Heart left ventricle (tissue), 16 donors: ENCODE results near the gene PLXNC1. TPM values are rescaled to one million over a fixed set of nuclear protein-coding genes. Genes with fewer than 3 reads are reported as not detected.

ENCODE experiments used
- ATAC-seq, 4 donors: fragments of 200-7000 bp; cut with Tn5 transposase; one replicate each; pipeline ENCODE4 v1.9.1; 2020 to 2022; ENCODE audit warnings: moderate library complexity in 4 of 4, mild to moderate bottlenecking in 3 of 4, moderate number of reproducible peaks in 1 of 4
- DNase-seq, 5 donors: peaks; one replicate each; pipeline ENCODE4 v3.0.0-alpha.2; 2020
- H3K27ac ChIP-seq, 12 donors: fragments of 200-600 bp; sonication (generic) in 4 of 12; one replicate each; pipeline versions ENCODE4 v1.5.0 to v1.8.0; 2016 to 2022; ENCODE audit warnings: mild to moderate bottlenecking in 2 of 12
- H3K27me3 ChIP-seq, 9 donors: fragments of 200-600 bp; sonication (generic) in 2 of 9; one replicate each; pipeline versions ENCODE4 v1.5.1 to v1.8.0; 2016 to 2022; ENCODE audit warnings: mild to moderate bottlenecking in 3 of 9
- H3K36me3 ChIP-seq, 9 donors: fragments of 200-600 bp; sonication (generic) in 2 of 9; one replicate each; pipeline versions ENCODE4 v1.5.0 to v1.8.0; 2018 to 2022; ENCODE audit warnings: mild to moderate bottlenecking in 2 of 9
- H3K4me1 ChIP-seq, 12 donors: fragments of 200-600 bp; sonication (generic) in 4 of 12; one replicate each; pipeline versions ENCODE4 v1.5.0 to v1.8.0; 2016 to 2022; ENCODE audit warnings: mild to moderate bottlenecking in 3 of 12
- H3K4me3 ChIP-seq, 12 donors: fragments of 200-600 bp; sonication (generic) in 4 of 12; one replicate each; pipeline versions ENCODE4 v1.5.0 to v1.8.0; 2017 to 2022; ENCODE audit warnings: mild to moderate bottlenecking in 9 of 12, moderate library complexity in 4 of 12
- H3K9me3 ChIP-seq, 12 donors: fragments of 200-600 bp; sonication (generic) in 4 of 12; one replicate each; pipeline versions ENCODE4 v1.5.0 to v1.8.0; 2016 to 2022; ENCODE audit warnings: mild to moderate bottlenecking in 1 of 12
- POLR2A ChIP-seq, 2 donors: fragments of 450-650 bp; IDR thresholded peaks; one replicate each; pipeline ENCODE4 v1.6.1; 2017; ENCODE audit warnings: antibody characterized with exemption in 2 of 2, mild to moderate bottlenecking in 2 of 2, moderate library complexity in 2 of 2
- WGBS, 4 donors: extraction: QIAGEN DNeasy Blood & Tissue Kit in 2 of 4; methylation state at CpG; one replicate each; pipeline versions ENCODE4 v1.1.5 to v1.1.7; 2013 to 2018; 5-methylcytosine and 5-hydroxymethylcytosine counted together
- intact Hi-C, 10 donors: fragments of 100-400 bp; cut with DNase I; formaldehyde crosslinking; loops; one replicate each; pipeline versions ENCODE4 v1.11.1 to v1.14.2; 2022
- polyA plus RNA-seq, 2 donors: library from polyadenylated mRNA; stranded (reverse); fragments of 200-250 nt; gene quantifications; one replicate each; pipeline ENCODE4 v1.2.3, GENCODE V29; 2013
- total RNA-seq, 9 donors: library from RNA; depleted of rRNA in 2 of 9; stranded (reverse); fragments of >200 nt in 2 of 9; fragmentation: NEBNext Ultra II Directional in 3 of 9; extraction: Animal tissue kit (Norgen Biotek cat#: 25700) in 3 of 9; gene quantifications; one replicate each; pipeline versions ENCODE4 v1.1.0 to v1.2.4, GENCODE V29; 2016 to 2023
- TF ChIP-seq, protein P1 (sequence below), 12 donors: fragments of 200-600 bp; sonication (generic) in 4 of 12; IDR thresholded peaks; one replicate each; pipeline versions ENCODE4 v1.5.0 to v1.8.0; 2018 to 2022; ENCODE audit warnings: antibody characterized with exemption in 12 of 12, mild to moderate bottlenecking in 5 of 12
- donor health status: ischemic (EF 13 %, LVEDD 7.1; RV severe dilation, severe dysfunction).
- donor health status: healthy with polysubstance abuse.
- donor health status: DM: no; HTN: yes; CAD: no.
- donor health status: DM: no; HTN: no; CAD: no.
- donor health status: ischemic (EF 25% LVEDD 6.9; RV normal size, moderate dysfunction).
- donor health status: ischemic (EF 25% LVEDD 5.7; RV mildly dilated, moderate dysfunction).
- donor health status: healthy.
- donor health status: DM: yes; HTN: yes; CAD: no.
- donor health status: ischemic (EF 35%, LVEDD 5.7; RV mildly dilated, moderate dysfunction).
- donor health status: nonischemic (EF 11% LVEDD 7.7; RV severe dilation, severe dysfunction).
- donor health status: DM: yes; HTN: yes; CAD: no.
- donor health status: PGD.
- donor health status: ischemic (EF 29% LVEDD 5.4; RV normal size, mild dysfunction).
- donor health status: nonischemic (EF 23%, LVEDD 6.1; RV moderate dilation, normal function).

PLXNC1 gene
- total and polyA plus RNA-seq, 11 donors, result 0.84 to 18.4 (median 3.1) TPM

DNA sequence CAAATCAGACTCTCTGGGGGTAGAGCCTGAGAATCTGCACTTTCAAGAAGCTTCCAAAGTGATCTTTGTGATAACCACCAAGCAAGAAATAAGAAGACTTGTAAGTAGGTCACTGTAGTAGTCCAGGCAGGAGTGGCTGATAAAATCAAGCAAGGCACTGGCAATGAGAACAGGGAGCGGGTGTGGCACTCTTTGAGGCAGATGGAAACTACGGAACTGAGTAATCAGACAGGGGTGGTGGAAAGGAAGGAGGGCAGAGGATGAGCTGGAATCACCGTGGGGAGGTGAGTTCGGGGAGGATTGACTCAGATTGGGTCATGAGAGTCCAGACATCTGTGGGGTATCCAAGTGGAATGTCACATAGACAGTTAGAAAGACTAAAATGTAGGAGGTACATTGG lies 44.4 kb upstream of the PLXNC1 start:
- TF ChIP-seq POLR2A (IDR thresholded peaks at IDR 0.05), result no peak
- TF ChIP-seq, protein P1, sequence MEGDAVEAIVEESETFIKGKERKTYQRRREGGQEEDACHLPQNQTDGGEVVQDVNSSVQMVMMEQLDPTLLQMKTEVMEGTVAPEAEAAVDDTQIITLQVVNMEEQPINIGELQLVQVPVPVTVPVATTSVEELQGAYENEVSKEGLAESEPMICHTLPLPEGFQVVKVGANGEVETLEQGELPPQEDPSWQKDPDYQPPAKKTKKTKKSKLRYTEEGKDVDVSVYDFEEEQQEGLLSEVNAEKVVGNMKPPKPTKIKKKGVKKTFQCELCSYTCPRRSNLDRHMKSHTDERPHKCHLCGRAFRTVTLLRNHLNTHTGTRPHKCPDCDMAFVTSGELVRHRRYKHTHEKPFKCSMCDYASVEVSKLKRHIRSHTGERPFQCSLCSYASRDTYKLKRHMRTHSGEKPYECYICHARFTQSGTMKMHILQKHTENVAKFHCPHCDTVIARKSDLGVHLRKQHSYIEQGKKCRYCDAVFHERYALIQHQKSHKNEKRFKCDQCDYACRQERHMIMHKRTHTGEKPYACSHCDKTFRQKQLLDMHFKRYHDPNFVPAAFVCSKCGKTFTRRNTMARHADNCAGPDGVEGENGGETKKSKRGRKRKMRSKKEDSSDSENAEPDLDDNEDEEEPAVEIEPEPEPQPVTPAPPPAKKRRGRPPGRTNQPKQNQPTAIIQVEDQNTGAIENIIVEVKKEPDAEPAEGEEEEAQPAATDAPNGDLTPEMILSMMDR (IDR thresholded peaks at IDR 0.05), result no peak
- Histone ChIP-seq H3K4me1 (peaks cover 0 to 17% (median 10%) of the 10 kb centered on the region in 12 donors), H3K9me3 (no peaks in the 10 kb centered on the region), H3K36me3 (no peaks in the 10 kb centered on the region), H3K27ac (no peak overlapping the region), H3K27me3 (peaks cover 0 to 4% (median 0%) of the 10 kb centered on the region in 9 donors), H3K4me3 (no peak overlapping the region)
- intact Hi-C loops, result loop anchor here in 9 of 10 donors (2.0 to 10.0 kb wide), 16 partner anchors 112 to 1317 kb away; partner anchors contain the start of gene CRADD (in 5 of the 9)
- DNase-seq (no peak), ATAC-seq (no peak)
- WGBS, 4 donors, result 73 to 83% (median 82%) methylated on average over 4 of the region's 4 CpGs

DNA sequence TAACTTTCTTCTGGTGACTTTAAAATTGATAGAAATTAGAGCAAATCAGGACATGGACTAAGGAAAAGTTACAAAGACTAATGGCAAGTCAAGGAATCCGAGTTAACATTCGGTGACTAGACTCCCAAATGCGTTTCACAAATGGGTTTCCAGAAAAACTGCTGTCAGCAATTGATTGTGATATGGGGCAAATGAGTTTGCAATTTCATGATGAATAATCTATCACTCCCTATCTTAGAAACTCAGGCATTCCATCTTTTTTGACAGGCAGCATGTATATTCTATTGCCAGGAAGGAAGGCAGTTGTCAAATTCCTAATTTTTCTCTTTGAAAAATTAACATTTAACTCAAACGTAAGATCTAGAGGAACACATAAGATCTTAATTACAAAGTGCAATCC lies 40.5 kb upstream of the PLXNC1 start:
- ATAC-seq (no peak), DNase-seq (no peak)
- Histone ChIP-seq H3K4me3 (no peak overlapping the region), H3K9me3 (peaks cover 0 to 4% (median 0%) of the 10 kb centered on the region in 12 donors), H3K27me3 (peaks cover 0 to 4% (median 0%) of the 10 kb centered on the region in 9 donors), H3K36me3 (no peaks in the 10 kb centered on the region), H3K27ac (no peak overlapping the region), H3K4me1 (peaks cover 0 to 13% (median 0%) of the 10 kb centered on the region in 12 donors)
- intact Hi-C loops, result loop anchor here in 4 of 10 donors (10.0 kb wide), 4 partner anchors 343 to 1123 kb away; partner anchors contain the start of gene CRADD (in 1 of the 4)
- WGBS, 4 donors, result 80 to 90% (median 85%) methylated on average over 4 of the region's 4 CpGs
- no peak for TF ChIP-seq POLR2A (IDR thresholded peaks at IDR 0.05)
- TF ChIP-seq, protein P1 (IDR thresholded peaks at IDR 0.05), result no peak

DNA sequence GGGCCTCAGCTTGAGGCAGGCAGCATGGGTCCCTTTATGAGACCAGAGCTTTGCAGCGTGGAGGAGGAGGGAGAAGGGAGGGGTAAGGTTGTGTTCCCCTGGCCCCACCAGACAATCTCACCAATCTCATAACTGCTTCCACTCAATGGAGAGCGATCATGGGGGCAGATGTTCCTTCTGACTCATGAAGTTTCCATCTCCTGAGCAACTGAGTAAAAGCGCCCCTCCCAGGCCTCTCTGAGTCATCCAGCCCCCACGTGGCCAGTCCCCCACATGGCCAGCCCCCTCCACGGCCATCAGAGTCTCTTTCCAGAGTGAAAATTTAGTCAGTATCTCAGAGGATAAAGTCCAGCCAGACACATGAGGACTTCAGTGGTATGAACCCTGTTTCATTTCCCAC lies 39.2 kb upstream of the PLXNC1 start:
- ATAC-seq (no peak), DNase-seq (no peak)
- H3K4me3 ChIP-seq, result no peak overlapping the region
- WGBS, 4 donors, result 48 to 59% (median 49%) methylated on average over 5 of the region's 5 CpGs
- H3K27ac ChIP-seq, result no peak overlapping the region
- H3K36me3 ChIP-seq, result no peaks in the 10 kb centered on the region
- intact Hi-C loops, result loop anchor here in 4 of 10 donors (10.0 kb wide), 4 partner anchors 344 to 1124 kb away; partner anchors contain the start of gene CRADD (in 1 of the 4)
- peaks cover 0 to 5% (median 0%) of the 10 kb centered on the region in 12 donors for H3K9me3 ChIP-seq
- TF ChIP-seq, protein P1 (IDR thresholded peaks at IDR 0.05), result no peak
- no peak for TF ChIP-seq POLR2A (IDR thresholded peaks at IDR 0.05)
- peaks cover 0 to 4% (median 0%) of the 10 kb centered on the region in 9 donors for H3K27me3 ChIP-seq
- H3K4me1 ChIP-seq, result peaks cover 0 to 13% (median 0%) of the 10 kb centered on the region in 12 donors

DNA sequence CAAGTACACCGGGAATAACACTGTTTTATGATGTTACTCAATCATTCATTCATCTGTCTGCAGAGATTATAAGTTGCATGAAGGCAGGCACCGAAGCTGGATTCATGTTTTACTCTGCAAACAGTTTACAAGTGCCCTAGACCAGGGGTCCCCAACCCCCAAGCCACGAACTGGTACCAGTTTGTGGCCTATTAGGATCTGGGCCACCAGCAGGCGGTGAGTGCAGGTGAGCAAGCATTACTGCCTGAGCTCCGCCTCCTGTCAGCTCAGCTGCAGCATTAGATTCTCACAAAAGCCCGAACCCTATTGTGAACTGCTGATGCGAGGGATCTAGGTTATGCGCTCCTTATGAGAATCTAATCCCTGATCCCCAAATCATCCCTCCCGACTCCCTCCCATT lies 38.1 kb upstream of the PLXNC1 start:
- TF ChIP-seq POLR2A (IDR thresholded peaks at IDR 0.05), result no peak
- TF ChIP-seq, protein P1 (IDR thresholded peaks at IDR 0.05), result no peak
- Histone ChIP-seq H3K27ac (no peak overlapping the region), H3K4me3 (no peak overlapping the region), H3K36me3 (no peaks in the 10 kb centered on the region), H3K9me3 (peaks cover 0 to 5% (median 0%) of the 10 kb centered on the region in 12 donors), H3K27me3 (peaks cover 0 to 4% (median 0%) of the 10 kb centered on the region in 9 donors), H3K4me1 (peaks cover 0 to 13% (median 0%) of the 10 kb centered on the region in 12 donors)
- no peak for DNase-seq
- no peak for ATAC-seq
- intact Hi-C loops, result no loop called here
- 90 to 93% (median 93%) methylated on average over 9 of the region's 9 CpGs for WGBS, 4 donors
